Tibial nerve (tissue), 3 donors: Measurements from ENCODE around the gene NUDT9.

Experiments used
- CTCF ChIP-seq, 5 experiments: fragments of 200-600 bp in 3 of 5; fragments of 450-650 bp in 2 of 5; sonication (generic) in 3 of 5; IDR thresholded peaks; one replicate each; pipeline ENCODE4 v1.5.1; 2016 to 2019; ENCODE audit warnings: antibody characterized with exemption in 5 of 5, mild to moderate bottlenecking in 3 of 5, moderate library complexity in 2 of 5
- POLR2A ChIP-seq, 2 donors: fragments of 450-650 bp; IDR thresholded peaks; one replicate each; pipeline ENCODE4 v1.6.1; 2017; ENCODE audit warnings: antibody characterized with exemption in 2 of 2, mild to moderate bottlenecking in 2 of 2, moderate library complexity in 2 of 2

- TF ChIP-seq POLR2A (IDR thresholded peaks at IDR 0.05) (no peak), CTCF (IDR thresholded peaks at IDR 0.05) (no peak)
Measured at GRCh38 chr4:87498446-87498900, 76.1 kb downstream of the NUDT9 start.
